ENCODE measurements around the gene ZNF579. TPM values are rescaled to one million over a fixed set of nuclear protein-coding genes. Genes with fewer than 3 reads are reported as not detected.

Gene ZNF579
- total and polyA plus RNA-seq, 2 of the 13 experiments (the other 11 are each of a cell fraction or from before 2014, with no cell fraction given): 2.1 to 2.9 TPM

DNA sequence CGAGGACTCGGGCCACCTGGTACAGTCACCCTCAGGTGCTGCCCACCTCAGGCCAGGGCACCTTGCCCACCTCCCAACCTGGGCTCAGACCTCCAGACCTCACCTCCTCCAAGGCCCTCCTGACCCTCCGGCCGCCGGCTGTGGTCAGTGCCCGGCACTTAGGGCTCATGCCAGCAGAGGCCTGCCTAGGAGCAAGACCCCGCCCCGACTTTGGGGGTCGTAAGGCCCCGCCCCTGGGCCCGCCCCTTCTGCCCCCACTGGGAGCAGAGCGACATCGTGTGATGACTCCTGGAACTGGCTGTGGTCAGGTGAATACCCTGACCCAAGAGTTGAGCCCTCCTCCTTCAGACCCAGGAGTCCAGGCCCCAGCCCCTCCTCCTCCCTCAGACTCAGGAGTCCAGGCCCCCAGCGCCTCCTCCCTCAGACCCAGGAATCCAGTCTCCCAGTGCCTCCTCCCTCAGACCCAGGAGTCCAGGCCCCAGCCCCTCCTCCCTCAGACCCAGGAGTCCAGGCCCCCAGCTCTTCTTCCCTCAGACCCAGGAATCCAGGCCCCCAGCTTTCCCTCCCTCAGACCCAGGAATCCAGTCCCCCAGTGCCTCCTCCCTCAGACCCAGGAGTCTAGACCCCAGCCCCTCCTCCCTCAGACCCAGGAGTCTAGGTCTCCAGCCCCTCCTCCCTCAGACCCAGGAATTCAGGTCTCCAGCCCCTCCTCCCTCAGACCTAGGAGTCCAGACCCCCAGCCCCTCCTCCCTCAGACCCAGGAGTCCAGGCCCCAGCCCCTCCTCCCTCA is 43.5 kb downstream of the ZNF579 start, which contains the start of gene SBK2:
SBK2 (minus strand) TSS at position 183 of the 790 bp plus-strand sequence. CDS start 839 bp downstream, outside the sequence.
- Histone ChIP-seq H3K4me1 (ENCODE audit: insufficient read depth, low read length) (peaks cover 32% of the 10 kb centered on the region), H3K9me3 (ENCODE audit: low read length) (no peaks in the 10 kb centered on the region), H3K27me3 (ENCODE audit: control insufficient read depth in 1 of 2, insufficient read depth in 2 of 2, low read length in 2 of 2) (no peaks in the 10 kb centered on the region; a peak in 1 of 5 replicates), H3K9ac (ENCODE audit: insufficient read depth, low read depth, low read length) (no peak within 1 kb of the TSS), H3K79me2 (ENCODE audit: insufficient read depth, low read length) (no peaks in the 10 kb centered on the region), H3K4me3 (replicated peaks in 1 of 3; ENCODE audit: insufficient read depth in 1 of 3, low read depth in 2 of 3, low read length in 3 of 3) (peak within 1 kb of the TSS in 2 of 3 experiments; percentile 13 to 64; a peak in 2 of 6 replicates), H3K27ac (ENCODE audit: extremely low read length, insufficient read depth, low read length) (no peak within 1 kb of the TSS), H3K36me3 (replicated peaks in 1 of 2; ENCODE audit: control insufficient read depth in 1 of 2, insufficient read depth in 2 of 2, low read length in 2 of 2) (no peaks in the 10 kb centered on the region), H3K4me2 (ENCODE audit: low read depth, low read length) (peak within 1 kb of the TSS; percentile 58), H4K20me1 (ENCODE audit: insufficient read depth, low read length) (no peaks in the 10 kb centered on the region), H2AFZ (ENCODE audit: low read length) (no peak within 1 kb of the TSS)
- DNase-seq (ENCODE audit: low spot score) (peak; percentile 33), ATAC-seq (peak; percentile 57), FAIRE-seq (no peak)
- WGBS (ENCODE audit: low lambda C conversion rate): 5% methylated on average over 4 of the region's 14 CpGs
- POLR2A ChIA-PET: no interaction called here
- in situ Hi-C loops (cut with HindIII; ENCODE audit: extremely low pct_ligation_motif_present, low pct_unique_long_range_greater_than_20kb) (no loop called here), intact Hi-C loops (cut with micrococcal nuclease; ENCODE audit: unreplicated experiment) (no loop called here)
- CTCF ChIA-PET (ENCODE audit: low intra/inter-chr PET ratio, low total read pairs): interaction anchor here (1.9 kb wide), 1 partner anchor 20 kb away, joined by 6 read pairs; no protein-coding TSS in a partner anchor
- BruUV-seq (replicated peaks): no TSS peak
- TF ChIP-seq, protein P1, sequence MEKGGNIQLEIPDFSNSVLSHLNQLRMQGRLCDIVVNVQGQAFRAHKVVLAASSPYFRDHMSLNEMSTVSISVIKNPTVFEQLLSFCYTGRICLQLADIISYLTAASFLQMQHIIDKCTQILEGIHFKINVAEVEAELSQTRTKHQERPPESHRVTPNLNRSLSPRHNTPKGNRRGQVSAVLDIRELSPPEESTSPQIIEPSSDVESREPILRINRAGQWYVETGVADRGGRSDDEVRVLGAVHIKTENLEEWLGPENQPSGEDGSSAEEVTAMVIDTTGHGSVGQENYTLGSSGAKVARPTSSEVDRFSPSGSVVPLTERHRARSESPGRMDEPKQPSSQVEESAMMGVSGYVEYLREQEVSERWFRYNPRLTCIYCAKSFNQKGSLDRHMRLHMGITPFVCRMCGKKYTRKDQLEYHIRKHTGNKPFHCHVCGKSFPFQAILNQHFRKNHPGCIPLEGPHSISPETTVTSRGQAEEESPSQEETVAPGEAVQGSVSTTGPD (CRISPR knock-in tag; IDR thresholded peaks at IDR 0.05): no peak
- peak; percentile 45 for TF ChIP-seq ZNF883 (CRISPR knock-in tag; IDR thresholded peaks at IDR 0.05; ENCODE audit: not compliant biosample characterization)
- TF ChIP-seq DMAP1 (CRISPR knock-in tag; IDR thresholded peaks at IDR 0.05): no peak
- TF ChIP-seq, protein P2, sequence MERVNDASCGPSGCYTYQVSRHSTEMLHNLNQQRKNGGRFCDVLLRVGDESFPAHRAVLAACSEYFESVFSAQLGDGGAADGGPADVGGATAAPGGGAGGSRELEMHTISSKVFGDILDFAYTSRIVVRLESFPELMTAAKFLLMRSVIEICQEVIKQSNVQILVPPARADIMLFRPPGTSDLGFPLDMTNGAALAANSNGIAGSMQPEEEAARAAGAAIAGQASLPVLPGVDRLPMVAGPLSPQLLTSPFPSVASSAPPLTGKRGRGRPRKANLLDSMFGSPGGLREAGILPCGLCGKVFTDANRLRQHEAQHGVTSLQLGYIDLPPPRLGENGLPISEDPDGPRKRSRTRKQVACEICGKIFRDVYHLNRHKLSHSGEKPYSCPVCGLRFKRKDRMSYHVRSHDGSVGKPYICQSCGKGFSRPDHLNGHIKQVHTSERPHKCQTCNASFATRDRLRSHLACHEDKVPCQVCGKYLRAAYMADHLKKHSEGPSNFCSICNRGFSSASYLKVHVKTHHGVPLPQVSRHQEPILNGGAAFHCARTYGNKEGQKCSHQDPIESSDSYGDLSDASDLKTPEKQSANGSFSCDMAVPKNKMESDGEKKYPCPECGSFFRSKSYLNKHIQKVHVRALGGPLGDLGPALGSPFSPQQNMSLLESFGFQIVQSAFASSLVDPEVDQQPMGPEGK (CRISPR knock-in tag; IDR thresholded peaks at IDR 0.05): peak; percentile 48; the same call in 1 of the 2 replicates
- TF ChIP-seq STAG1 (CRISPR knock-in tag; IDR thresholded peaks at IDR 0.05): peak; percentile 41
- TF ChIP-seq RFXANK (CRISPR knock-in tag; IDR thresholded peaks at IDR 0.05): peak; percentile 95
- peak; percentile 18; the same call in 1 of the 2 replicates for TF ChIP-seq ZNF768 (CRISPR knock-in tag; IDR thresholded peaks at IDR 0.05)
- TF ChIP-seq RFXAP (CRISPR knock-in tag; IDR thresholded peaks at IDR 0.05; ENCODE audit: borderline replicate concordance): peak; percentile 88
- TF ChIP-seq, protein P3, sequence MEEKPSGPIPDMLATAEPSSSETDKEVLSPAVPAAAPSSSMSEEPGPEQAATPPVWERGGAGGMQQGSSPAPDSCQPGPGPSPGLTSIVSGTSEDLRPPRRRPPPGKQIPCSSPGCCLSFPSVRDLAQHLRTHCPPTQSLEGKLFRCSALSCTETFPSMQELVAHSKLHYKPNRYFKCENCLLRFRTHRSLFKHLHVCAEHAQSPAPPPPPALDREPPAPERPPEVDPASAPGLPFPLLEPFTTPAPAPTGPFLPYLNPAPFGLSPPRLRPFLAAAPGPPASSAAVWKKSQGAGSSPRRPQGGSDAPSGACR (CRISPR knock-in tag; IDR thresholded peaks at IDR 0.05): no peak
- TF ChIP-seq SP4 (CRISPR knock-in tag; IDR thresholded peaks at IDR 0.05): 0 out of 2 replicates have a peak, but pooled peaks have one; percentile 32
- no peak for TF ChIP-seq SETDB1 (CRISPR knock-in tag; IDR thresholded peaks at IDR 0.05; ENCODE audit: borderline replicate concordance)
- peak; percentile 97 for TF ChIP-seq ZSCAN22 (CRISPR knock-in tag; IDR thresholded peaks at IDR 0.05)
- no peak for TF ChIP-seq HNRNPK (IDR thresholded peaks at IDR 0.05; ENCODE audit: low read depth, low read length, poor library complexity, severe bottlenecking)
- no peak for TF ChIP-seq TAF1 (CRISPR knock-in tag; IDR thresholded peaks at IDR 0.05)
- 0 out of 2 replicates have a peak, but pooled peaks have one; percentile 53 for TF ChIP-seq HNRNPL (IDR thresholded peaks at IDR 0.05; ENCODE audit: low read depth, low read length)
- no peak for TF ChIP-seq CBX2 (IDR thresholded peaks at IDR 0.05; ENCODE audit: low read depth, low read length)
- no peak for TF ChIP-seq CBX2 (CRISPR knock-in tag; IDR thresholded peaks at IDR 0.05; ENCODE audit: low read depth)
- no peak for TF ChIP-seq CENPX (CRISPR knock-in tag; IDR thresholded peaks at IDR 0.05)
- TF ChIP-seq, protein P4, sequence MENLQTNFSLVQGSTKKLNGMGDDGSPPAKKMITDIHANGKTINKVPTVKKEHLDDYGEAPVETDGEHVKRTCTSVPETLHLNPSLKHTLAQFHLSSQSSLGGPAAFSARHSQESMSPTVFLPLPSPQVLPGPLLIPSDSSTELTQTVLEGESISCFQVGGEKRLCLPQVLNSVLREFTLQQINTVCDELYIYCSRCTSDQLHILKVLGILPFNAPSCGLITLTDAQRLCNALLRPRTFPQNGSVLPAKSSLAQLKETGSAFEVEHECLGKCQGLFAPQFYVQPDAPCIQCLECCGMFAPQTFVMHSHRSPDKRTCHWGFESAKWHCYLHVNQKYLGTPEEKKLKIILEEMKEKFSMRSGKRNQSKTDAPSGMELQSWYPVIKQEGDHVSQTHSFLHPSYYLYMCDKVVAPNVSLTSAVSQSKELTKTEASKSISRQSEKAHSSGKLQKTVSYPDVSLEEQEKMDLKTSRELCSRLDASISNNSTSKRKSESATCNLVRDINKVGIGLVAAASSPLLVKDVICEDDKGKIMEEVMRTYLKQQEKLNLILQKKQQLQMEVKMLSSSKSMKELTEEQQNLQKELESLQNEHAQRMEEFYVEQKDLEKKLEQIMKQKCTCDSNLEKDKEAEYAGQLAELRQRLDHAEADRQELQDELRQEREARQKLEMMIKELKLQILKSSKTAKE (CRISPR knock-in tag; IDR thresholded peaks at IDR 0.05; ENCODE audit: borderline replicate concordance): no peak
